Measurements from ENCODE around the gene EXOC2.

DNA sequence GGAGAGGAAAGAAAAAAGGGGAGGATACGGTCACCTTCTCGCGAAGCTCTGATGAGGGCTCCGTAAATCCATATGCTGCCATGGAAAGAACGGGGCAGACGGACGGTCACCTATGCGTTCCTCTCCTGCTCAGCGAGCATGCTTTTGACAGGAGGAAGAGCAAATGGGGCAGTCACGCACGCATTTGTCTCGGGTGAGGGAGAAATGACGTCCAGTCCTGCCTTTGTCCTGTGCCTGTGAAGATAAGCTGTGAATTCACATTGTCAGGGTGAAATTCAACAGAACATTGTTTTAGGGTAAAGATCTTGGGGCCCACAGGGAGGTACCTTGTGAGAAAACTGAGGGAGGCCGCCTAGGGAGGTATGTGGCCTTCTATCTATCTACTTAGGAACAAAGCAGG is 217.6 kb downstream of the EXOC2 start:
- no peak for TF ChIP-seq GLIS3 (CRISPR knock-in tag; IDR thresholded peaks at IDR 0.05)
- TF ChIP-seq ZNF565 (CRISPR knock-in tag; conservative IDR thresholded peaks at IDR 0.05; ENCODE audit: low read depth), result no peak

Data from SK-N-SH treated with all-trans-retinoic acid at 6 μM for 48 hours (cell line).